Fibroblast of skin of left quadriceps (primary cell): ENCODE results near the gene ADGRG6.
"Not testable (repeated sequence)": the region's sequence is repeated elsewhere in the genome, so short reads cannot be mapped to it uniquely, and the experiment has no call there.

Experiments used
- DNase-seq, 2 experiments: peaks; one replicate each; pipeline ENCODE4 v3.0.0-alpha.2; 2013; ENCODE audit warnings: low read depth in 2 of 2

Gene ADGRG6

DNA sequence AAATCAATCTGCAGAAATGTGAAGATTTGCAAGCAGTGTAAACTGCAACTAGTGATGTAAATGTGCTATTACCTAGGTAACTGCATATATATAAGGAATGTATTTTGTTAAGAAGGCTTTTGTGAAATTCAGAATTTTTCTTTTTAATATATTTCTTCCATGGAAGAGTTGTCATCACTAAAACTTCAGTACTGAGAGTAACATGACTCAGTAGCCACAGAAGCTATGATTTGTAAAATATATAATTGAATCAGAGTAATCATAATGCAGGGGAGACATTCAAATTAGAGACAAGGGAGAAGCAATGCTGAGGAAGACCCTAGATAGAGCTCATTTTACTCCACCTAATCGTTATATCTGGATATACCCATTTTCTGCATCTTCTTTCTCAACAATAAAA lies 141.7 kb downstream of the ADGRG6 start:
- DNase-seq, result peak; percentile 31 to 39

DNA sequence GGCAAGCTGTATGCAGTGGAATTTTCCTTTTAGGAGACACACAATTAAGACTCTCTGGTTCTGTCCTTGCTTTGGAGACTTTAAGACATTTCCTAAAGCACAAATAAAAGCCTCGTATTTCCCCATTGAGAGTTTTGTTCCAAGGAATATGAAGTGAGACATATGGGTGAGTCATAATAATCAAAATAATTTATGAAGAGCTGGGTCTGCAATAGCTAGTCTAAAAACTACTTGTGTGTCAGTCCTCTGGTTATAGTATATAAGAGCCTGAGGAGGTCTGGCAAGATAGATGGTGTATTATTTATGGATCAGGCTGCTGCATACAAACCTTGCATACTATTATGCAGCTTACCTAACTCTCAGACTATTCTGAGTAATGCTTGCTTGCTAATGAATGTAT lies 142.6 kb downstream of the ADGRG6 start:
- DNase-seq, result peak; percentile 81 to 84

DNA sequence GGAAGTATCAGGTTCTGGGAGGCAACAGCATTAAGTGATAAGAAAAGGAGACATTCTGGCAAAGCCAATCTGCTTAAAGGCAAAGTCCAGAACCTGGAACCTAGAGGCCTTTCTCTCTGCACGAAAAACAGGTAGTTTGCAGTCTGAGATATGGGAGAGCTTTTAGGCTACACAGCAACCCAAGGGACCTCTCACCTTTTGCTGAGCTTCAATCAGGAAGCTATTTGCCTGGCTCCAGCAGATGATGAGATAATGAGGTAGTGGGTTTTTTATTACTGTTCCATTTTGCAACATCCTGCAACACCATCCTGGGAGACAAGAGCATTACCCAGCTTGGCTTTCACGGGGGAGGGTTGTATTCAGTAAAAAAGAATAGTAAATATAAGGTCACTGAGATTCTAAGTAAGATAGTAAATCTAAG lies 143.1 kb downstream of the ADGRG6 start:
- peak in 1 of 2 experiments; percentile 29 for DNase-seq

DNA sequence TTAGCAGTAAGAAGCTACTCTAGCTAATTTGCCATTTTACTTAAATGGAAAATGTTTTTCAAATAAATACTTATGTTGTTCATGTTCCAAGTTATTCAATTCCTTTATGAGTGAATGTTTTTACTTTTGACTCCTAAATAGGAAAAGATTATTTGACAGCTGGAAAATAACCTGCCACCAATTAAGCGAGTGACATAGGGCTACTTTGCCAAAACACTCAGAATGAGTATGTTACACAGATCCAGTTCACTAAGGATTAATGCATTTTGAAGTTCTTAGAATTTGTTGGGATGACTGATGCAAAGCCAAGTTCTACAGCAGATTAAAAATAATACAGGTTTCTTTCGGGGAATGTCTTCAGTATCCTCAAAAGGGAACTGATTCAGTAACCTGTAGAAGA lies 144.4 kb downstream of the ADGRG6 start:
- no peak for DNase-seq

DNA sequence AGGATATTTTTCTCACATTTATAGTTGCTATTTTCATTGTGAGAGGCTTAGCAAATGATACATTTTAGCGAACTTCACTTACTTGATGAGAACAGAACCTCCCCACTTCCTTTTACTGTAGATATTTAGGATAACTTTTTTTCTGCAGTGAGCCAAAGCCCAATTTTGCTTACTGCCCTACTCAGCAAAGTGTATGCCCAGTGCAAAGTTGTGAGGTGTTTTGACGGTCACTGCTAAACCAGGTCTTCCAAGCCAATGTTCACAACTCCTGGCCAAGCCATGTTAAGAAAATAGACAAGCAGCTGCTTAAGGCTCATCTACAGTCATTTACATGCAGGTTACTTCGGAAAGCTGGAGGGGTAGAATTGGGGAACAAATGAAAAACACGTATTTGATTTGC lies 144.8 kb downstream of the ADGRG6 start:
- DNase-seq, result no peak

DNA sequence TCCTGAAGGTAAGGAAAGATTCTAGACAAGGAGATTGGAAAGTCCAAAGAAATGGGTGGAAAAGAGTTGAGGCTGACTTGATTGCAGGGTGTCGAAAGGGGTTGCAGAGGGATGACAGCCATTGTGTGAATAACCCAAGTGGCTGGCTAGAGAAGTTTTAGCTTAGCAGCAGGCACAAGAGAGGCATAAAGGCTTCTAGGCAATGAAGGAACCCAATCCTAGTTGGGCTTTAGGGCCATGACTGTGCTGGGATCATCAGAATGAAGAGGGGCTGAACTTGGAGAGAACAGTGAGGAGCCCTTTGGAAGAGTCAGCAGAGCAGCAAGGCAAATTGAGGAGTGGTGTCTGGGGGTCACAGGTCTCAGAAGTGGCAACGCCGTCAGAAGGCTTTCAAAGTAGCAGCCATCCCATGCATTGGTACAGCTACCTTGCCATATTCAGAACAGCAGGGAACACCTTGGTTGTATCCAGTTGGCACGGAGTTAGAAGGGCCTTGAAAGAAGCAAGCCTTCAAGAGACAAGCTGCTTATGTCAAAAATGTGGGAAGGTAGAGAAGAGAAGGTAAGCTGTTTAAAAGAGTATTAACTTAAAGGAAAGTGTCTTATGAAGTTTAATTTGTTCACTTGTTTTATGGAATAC lies 146.4 kb downstream of the ADGRG6 start:
- no peak for DNase-seq

DNA sequence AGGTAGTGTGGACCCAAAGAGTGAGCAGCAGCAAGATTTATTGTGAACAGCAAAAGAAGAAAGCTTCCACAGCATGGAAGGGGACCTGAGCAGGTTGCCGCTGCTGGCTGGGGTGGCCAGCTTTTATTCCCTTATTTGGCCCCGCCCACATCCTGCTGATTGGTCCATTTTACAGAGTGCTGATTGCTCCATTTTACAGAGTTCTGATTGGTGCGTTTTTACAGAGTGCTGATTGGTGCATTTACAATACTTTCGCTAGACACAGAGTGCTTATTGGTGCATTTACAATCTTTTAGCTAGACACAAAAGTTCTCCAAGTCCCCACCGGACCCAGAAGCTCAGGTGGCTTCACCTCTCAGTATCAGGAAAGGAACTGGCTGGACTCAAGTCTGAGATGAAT lies 149.0 kb downstream of the ADGRG6 start:
- not testable (repeated sequence) for DNase-seq

DNA sequence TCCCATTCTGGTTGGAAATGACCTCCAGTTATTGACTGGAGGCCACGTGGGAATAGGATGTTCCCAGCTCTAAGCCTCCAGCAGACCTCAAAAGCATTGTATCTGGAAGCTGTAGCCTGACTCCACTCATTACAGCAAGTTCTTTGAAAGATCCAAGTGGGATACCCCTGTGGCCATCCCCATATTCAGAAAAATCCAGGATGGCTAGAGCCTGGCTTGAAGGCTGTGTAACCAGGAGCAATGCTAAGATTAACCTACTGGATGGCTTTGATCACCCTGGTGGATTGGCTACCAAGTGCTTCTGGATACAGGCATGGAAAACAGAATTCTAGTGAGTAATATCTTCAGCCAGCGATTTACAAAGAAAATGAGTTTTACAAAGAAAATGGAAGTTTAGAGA lies 151.2 kb downstream of the ADGRG6 start:
- DNase-seq, result no peak

DNA sequence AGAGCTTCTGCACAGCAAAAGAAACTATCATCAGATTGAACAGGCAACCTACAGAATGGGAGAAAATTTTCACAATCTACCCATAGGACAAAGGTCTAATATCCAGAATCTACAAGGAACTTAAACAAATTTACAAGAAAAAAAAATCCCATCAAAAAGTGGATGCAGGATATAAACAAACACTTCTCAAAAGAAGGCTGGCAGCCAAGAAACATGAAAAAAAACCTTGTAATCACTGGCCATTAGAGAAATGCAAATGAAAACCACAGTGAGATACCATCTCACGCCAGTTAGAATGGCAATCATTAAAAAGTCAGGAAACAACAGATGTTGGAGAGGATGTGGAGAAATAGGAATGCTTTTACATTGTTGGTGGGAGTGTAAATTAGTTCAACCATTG lies 152.4 kb downstream of the ADGRG6 start:
- peak in 1 of 2 experiments; percentile 16 for DNase-seq

DNA sequence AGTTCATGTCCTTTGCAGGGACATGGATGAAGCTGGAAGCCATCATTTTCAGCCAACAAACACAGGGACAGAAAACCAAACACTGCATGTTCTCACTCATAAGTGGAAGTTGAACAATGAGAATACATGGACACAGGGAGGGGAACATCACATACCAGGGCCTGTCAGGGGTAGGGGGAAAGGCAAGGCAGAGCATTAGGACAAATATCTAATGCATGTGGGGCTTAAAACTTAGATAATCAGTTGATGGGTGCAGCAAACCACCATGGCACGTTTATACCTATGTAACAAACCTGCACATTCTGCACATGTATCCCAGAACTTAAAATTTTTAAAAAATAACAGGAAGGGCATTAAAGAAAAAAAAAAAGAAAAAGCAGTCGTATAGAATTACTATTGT lies 153.0 kb downstream of the ADGRG6 start:
- not testable (repeated sequence) for DNase-seq

DNA sequence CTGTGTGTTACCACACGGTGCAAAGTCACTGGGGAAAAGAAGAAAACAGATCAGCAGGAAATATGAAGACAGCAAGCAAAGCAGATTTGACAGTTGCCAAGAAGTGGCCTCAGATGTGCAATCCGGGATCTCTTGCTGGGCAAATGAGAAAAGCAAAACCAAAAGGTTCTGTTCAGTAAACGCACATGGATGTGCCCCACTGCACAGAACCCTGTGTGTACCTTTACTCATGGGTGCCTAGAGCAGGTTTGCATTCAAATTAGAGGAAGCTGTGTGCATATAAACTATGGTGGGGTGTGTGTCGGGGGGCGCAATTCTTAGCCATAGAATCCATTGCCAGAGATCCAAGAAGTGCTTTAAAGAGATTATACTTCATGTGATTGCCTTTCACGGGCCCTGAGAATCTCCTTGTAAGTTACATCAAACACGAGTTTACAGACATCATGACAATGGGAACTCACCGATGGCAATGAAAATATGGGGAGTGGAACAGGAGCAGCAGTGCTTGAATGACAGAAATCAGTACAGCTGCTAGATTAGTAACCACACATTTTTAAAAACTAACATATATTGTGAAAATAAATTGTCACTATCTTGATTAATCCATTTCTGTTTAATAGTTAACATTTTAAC lies 154.3 kb downstream of the ADGRG6 start:
- no peak for DNase-seq

DNA sequence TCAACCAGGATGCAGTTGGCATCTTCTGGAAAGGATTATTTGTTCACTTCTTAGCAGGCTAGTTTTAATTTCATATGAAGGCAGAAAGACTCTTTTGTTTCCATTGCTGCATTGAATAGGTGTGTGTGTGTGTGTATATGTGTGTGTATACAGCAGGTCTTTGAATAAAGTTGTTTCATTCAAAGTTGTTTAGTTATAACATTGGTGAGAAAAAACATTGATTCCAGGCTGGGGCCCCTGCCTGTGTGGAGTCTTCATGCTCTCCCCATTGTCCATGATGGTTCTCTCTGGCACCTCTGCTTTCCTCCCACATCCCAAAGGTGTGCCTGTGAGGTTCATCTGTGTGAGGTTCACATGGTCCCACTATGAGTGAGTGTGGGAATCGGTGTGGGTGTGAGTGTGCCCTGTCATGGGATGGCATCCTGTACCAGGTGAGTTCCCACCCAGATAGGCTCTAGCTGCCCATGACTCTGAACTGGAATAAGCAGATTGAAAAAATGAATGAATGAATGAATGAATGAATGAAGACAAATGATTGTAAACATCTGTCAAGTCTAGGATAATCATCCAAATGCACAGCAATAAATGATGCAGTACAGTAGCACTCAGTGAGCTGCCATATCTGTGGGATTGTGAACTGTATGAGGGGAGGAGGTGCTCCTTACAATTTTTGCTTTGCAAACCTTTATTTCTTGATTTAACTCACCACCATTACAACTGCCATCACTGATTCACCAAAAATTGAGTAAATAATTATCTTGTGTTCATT lies 156.0 kb downstream of the ADGRG6 start:
- no peak for DNase-seq

DNA sequence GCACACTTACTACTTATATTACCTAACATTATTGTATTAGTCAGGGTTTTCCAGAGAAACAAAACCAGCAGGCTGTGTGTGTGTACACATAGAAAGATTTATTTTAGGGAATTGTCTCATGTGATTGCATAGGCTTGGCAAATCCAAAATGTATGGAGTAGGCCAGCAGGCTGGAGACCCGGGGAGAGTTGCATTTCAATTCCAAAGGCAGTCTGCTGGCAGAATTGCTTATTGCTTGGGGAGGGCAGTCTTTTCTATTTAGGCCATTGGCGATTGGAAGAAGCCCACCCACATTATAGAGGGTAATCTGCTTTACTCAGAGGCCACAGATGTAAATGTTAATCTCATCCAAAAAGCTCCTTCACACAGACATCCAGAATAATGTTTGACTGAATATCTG lies 157.0 kb downstream of the ADGRG6 start:
- DNase-seq, result no peak

DNA sequence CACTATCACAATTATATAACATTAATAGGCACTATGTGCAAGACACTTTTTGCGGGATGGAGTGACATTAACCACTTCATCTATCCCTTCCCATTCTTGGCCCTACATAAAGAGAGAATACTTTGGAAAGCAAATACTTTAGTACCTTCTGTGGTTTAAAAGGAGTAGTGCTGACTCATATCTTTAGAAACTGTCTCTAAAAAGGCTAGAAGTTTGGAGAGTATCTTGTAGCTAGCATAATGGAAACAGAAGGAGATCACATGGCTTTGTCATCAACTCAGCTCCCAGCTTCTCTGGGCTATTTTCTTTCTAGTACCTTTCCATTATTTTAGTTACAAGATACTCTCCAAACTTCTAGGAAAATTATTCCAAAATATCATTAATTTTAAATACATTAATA lies 157.5 kb downstream of the ADGRG6 start:
- peak in 1 of 2 experiments; percentile 12 for DNase-seq

DNA sequence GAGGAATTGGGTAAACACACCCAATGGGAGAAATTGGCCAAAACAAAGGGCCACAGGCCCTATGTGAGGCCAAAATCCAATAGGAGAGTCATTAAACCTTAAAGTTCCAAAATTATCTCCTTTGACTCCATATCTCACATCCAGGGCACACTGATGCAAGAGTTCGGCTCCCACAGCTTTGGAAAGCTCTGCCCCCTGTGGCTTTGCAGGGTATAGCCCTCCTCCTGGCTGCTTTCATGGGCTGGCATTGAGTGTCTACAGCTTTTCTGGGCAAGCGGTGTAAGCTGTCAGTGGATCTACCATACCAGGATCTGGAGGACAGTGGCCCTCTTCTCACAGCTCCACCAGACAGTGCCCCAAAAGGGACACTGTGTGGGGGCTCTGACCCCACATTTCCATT lies 160.5 kb downstream of the ADGRG6 start:
- DNase-seq, result no peak

DNA sequence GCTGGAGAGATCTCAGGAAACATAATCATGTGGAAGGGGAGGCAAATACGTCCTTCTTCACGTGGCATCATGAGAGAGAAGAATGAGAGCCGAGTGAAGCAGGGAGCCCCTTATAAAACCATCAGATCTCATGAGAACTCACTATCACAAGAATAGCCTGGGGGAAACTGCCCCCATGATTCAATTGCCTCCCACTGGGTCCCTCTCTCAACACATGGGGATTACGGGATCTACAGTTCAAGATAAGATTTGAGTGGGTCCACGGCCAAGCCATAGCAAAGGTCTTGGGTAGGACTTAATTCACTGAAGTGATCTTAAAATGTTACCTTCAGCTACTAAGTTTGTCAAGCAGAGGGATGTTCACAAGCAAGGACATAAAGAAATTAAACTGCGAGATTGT lies 162.2 kb downstream of the ADGRG6 start:
- DNase-seq, result no peak

DNA sequence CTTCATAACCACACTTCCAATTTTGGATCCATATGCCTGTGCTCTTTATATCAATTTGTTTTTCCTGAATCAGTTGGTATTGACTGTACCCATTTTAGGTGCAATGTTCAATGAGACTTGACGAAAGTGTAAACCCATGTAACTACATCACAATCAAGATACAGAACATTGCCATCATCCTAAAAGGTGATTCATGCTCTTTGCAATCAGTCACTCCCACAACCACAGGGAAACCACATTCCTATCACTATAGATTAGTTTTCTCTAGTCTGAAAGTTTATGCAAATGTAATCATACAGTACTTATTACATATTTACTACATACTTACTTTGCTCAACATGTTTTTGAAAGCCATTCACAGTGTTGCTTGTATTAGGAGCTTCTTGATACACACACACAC lies 167.4 kb downstream of the ADGRG6 start:
- DNase-seq, result no peak

DNA sequence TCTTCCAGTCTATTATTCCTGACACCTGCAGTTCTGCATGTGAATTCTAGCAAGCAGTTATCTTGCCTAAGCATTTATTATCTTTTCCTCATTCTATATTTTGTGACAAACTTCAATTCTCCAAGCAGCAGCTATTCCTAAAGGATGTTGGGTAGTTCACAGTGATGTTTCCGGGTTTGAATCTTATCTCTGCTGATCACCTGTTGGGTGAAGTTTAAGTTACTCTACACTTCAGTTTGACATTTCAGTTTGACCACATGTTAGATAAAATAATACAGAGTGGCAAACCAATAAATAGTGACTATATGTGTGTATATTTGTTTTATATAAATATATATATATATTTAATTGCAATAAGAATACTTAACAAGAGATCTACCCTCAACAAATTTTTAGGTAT lies 168.6 kb downstream of the ADGRG6 start:
- no peak for DNase-seq

DNA sequence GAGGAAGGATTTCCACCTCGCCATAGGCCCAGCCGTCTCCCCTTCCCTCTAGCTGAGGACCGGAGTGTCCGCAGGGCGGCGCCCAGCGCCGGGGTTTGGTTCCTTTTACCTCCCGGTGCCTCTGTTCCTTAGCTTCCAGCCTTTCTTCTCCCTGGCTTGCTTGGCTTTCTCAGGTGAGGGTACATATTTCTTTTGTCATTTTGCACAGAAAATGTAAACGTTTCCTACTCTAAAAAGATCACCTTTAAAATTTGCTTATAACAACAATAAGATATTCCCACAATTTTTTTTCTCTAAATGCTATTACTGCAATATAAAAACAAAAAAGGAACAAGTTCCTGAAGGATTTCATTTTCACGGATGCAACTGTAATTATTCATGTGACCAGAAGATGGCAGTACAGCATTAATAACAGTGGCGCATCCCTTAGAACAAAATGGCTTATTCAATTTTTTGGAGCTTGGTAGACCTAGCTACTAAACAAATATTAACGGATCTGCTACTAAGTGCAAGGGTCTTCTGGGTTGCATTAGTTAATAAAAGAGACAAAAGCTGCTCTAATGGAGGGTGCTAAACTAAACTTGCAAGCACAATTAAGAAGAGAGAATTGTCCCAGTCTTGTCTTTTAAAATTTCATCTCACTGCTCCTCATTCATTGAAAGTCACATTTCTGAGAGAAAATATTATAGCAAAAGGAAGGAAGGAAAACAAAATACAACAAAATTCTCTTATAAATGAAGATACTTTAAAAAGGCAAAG lies 172.9 kb downstream of the ADGRG6 start:
- DNase-seq, result peak; percentile 40

DNA sequence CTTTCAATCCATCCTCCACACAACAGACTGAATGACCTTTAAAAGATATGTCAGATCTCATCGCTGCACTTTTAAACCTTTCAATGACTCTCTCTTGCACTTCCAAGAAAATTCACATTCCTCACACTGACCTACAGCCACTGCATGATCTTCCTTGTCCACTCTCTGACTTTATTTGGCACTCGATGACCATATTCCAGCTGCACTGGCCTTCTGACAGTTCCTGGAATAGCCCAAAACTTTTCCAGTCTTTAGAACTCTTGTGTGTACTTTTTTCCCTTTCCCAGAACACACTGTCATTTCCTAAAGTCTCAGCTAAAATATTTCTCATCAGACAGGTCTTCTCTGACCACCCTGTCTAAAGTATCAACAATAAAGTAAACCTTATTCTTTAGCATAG lies 174.6 kb downstream of the ADGRG6 start:
- no peak for DNase-seq

DNA sequence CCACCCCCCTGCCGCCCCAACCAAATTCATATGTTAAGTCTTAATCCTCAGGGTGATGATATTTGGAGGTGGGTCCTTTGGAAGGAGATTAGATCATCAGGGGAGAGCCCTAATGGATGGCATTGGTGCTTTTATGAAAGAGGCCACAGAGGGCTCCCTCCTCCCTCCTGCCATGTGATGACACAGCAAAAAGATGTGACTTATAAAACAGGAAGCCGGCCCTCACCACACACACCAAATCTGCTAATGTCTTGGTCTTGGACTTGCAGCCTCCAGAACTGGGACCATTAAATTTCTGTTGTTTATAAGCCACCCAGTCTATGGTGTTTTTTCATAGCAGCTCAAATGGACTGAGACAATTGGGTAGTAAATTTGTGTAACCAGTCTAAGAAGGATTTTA lies 176.3 kb downstream of the ADGRG6 start:
- DNase-seq, result no peak

DNA sequence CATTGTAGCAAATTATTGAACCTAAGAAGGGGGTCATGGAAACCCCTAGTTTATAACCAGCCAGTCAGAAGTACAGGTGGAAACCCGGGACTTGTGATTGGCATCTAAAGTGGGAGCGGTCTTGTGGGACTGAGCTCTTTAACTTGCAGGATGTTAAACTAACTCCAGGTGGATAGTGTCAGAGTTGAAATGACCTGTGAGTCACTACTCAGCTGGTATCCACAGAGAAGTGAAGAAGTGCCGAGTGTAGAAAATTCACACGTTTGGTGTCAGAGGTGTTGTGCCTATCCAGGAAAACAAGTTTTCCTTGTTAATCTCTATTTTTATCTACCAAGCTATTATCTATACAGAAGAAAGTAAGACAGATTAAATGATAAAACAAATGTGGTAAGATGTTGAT lies 179.7 kb downstream of the ADGRG6 start:
- DNase-seq, result no peak
